ENCODE data around the gene BEX3. TPM values are rescaled to one million over a fixed set of nuclear protein-coding genes. Genes with fewer than 3 reads are reported as not detected.

BEX3 gene
- total and polyA plus RNA-seq, 11 donors: 74.4 to 153 (median 114) TPM

DNA sequence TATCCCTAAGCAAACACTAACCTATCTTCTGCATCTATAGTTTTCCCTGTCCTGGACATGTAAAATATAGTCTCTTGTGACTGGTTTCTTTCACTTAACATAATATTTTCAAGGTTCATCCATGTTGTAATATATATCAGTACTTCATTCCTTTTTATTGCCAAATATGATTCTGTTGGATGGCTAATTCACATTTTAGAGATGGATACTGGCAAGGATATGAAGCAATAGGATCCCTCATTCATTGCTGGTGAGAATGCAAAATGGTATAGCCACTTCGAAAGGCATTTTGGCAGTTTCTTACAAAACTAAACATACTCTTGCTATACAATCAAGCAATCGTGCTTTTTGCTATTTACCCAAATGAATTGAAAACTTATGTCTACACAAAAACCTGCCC, 13.3 kb upstream of the BEX3 start:
- Histone ChIP-seq H3K27ac (no peak overlapping the region), H3K27me3 (no peaks in the 10 kb centered on the region), H3K36me3 (peaks cover 0 to 5% (median 0%) of the 10 kb centered on the region in 9 donors), H3K9me3 (no peaks in the 10 kb centered on the region), H3K4me1 (no peaks in the 10 kb centered on the region), H3K4me3 (no peak overlapping the region)
- WGBS, 4 donors: 80 to 96% (median 95%) methylated on average over 2 of the region's 2 CpGs
- no peak for TF ChIP-seq POLR2A (IDR thresholded peaks at IDR 0.05)
- intact Hi-C loops (cut with DNase I): no loop called here
- DNase-seq (no peak), ATAC-seq (no peak)

DNA sequence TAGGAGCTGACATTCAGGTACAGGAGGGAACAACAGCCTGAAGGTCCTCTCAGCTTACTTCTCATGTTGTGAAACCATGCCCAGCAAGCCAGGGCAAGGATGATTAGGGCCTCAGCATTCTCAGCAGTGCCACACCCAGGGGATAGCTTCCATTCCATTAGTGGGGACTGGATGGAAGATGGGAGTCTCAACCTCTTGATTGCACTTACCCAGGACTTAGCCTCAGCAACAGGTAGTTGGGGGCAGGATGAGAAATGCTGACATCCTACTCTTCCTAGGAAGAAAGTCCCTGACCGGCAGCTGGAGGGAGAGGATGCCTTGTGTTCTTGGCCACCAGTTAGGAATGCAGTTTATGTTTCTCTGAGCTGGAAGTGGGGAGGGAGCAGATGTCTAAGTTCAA, 8.8 kb upstream of the BEX3 start:
- Histone ChIP-seq H3K4me3 (no peak overlapping the region), H3K27ac (no peak overlapping the region), H3K27me3 (peaks cover 0 to 5% (median 0%) of the 10 kb centered on the region in 9 donors), H3K9me3 (no peaks in the 10 kb centered on the region), H3K4me1 (no peaks in the 10 kb centered on the region), H3K36me3 (no peaks in the 10 kb centered on the region)
- TF ChIP-seq, protein P1, sequence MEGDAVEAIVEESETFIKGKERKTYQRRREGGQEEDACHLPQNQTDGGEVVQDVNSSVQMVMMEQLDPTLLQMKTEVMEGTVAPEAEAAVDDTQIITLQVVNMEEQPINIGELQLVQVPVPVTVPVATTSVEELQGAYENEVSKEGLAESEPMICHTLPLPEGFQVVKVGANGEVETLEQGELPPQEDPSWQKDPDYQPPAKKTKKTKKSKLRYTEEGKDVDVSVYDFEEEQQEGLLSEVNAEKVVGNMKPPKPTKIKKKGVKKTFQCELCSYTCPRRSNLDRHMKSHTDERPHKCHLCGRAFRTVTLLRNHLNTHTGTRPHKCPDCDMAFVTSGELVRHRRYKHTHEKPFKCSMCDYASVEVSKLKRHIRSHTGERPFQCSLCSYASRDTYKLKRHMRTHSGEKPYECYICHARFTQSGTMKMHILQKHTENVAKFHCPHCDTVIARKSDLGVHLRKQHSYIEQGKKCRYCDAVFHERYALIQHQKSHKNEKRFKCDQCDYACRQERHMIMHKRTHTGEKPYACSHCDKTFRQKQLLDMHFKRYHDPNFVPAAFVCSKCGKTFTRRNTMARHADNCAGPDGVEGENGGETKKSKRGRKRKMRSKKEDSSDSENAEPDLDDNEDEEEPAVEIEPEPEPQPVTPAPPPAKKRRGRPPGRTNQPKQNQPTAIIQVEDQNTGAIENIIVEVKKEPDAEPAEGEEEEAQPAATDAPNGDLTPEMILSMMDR (IDR thresholded peaks at IDR 0.05): no peak
- TF ChIP-seq POLR2A (IDR thresholded peaks at IDR 0.05): no peak
- WGBS, 4 donors: 54 to 67% (median 62%) methylated on average over 1 of the region's 1 CpG
- DNase-seq: no peak
- no peak for ATAC-seq
- intact Hi-C loops (cut with DNase I): no loop called here

GRCh38 chrX:103369479-103369878, 6.9 kb upstream of the BEX3 start:
- H3K4me1 ChIP-seq: no peaks in the 10 kb centered on the region
- no peak overlapping the region for H3K4me3 ChIP-seq
- no peak for DNase-seq
- intact Hi-C loops (cut with DNase I): no loop called here
- H3K27ac ChIP-seq: no peak overlapping the region
- peaks cover 0 to 9% (median 0%) of the 10 kb centered on the region in 9 donors for H3K27me3 ChIP-seq
- TF ChIP-seq, protein P1 (IDR thresholded peaks at IDR 0.05): no peak
- no peak for TF ChIP-seq POLR2A (IDR thresholded peaks at IDR 0.05)
- no peak for ATAC-seq
- H3K9me3 ChIP-seq: no peaks in the 10 kb centered on the region
- no peaks in the 10 kb centered on the region for H3K36me3 ChIP-seq

DNA sequence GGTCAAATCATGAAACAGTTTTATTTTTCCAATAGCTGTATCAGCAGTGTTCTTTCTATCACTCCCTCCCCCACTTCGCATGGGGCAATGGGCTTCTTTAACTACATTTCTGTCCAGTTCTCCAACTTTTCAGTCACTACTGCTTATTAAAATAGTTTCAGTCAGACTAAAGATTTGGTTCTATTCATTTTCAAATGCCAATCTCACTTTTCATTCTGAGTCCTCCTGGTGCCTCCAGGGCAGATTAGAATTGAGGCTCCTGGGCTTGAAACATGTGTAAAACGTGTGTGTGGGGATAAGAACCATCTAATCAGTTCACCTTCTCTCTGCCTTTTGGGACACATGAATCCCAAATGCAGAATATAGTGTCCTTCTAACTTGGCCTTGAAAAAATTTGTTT, 3.5 kb upstream of the BEX3 start:
- H3K4me3 ChIP-seq: no peak overlapping the region
- no peaks in the 10 kb centered on the region for H3K9me3 ChIP-seq
- H3K4me1 ChIP-seq: peaks cover 0 to 6% (median 0%) of the 10 kb centered on the region in 12 donors
- DNase-seq (no peak), ATAC-seq (no peak)
- TF ChIP-seq, protein P1 (IDR thresholded peaks at IDR 0.05): no peak
- no peak for TF ChIP-seq POLR2A (IDR thresholded peaks at IDR 0.05)
- 62 to 70% (median 67%) methylated on average over 2 of the region's 2 CpGs for WGBS, 4 donors
- H3K27ac ChIP-seq: no peak overlapping the region
- no peaks in the 10 kb centered on the region for H3K36me3 ChIP-seq
- peaks cover 0 to 16% (median 0%) of the 10 kb centered on the region in 9 donors for H3K27me3 ChIP-seq
- intact Hi-C loops (cut with DNase I): no loop called here

DNA sequence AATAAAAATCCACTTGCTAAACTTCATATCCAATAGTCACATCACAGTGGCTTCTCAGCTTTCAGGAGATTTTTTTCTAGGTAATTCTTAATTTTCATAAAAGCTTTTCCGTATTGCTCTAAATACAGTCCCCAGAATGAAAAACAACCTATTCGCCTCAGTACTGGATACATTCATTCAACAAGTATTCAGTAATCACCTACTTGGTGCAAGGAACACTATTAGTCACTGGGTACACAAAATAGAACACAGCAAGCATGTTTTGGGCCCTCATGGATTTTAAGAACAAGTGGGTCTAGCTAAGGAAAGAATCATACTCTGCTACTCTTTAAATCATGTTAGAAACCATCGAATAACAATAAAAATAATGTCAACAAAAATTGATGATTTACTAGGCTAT, 2.8 kb upstream of the BEX3 start:
- no peak overlapping the region for H3K4me3 ChIP-seq
- H3K36me3 ChIP-seq: peaks cover 0 to 4% (median 0%) of the 10 kb centered on the region in 9 donors
- H3K27me3 ChIP-seq: peaks cover 0 to 16% (median 0%) of the 10 kb centered on the region in 9 donors
- peaks cover 0 to 6% (median 0%) of the 10 kb centered on the region in 12 donors for H3K4me1 ChIP-seq
- intact Hi-C loops (cut with DNase I): no loop called here
- WGBS, 4 donors: 68 to 97% (median 86%) methylated on average over 3 of the region's 3 CpGs
- no peak for TF ChIP-seq POLR2A (IDR thresholded peaks at IDR 0.05)
- TF ChIP-seq, protein P1 (IDR thresholded peaks at IDR 0.05): no peak
- no peaks in the 10 kb centered on the region for H3K9me3 ChIP-seq
- ATAC-seq (no peak), DNase-seq (no peak)
- H3K27ac ChIP-seq: no peak overlapping the region
